DLD1 (cell line): ENCODE measurements around the gene TMEM115.

Source experiments
- in situ Hi-C: cut with HindIII; loops from 2 replicates; pipeline ENCODE4 v1.10.0; 2017; ENCODE audit warnings: low sequenced_read_pairs

The TMEM115 gene

DNA sequence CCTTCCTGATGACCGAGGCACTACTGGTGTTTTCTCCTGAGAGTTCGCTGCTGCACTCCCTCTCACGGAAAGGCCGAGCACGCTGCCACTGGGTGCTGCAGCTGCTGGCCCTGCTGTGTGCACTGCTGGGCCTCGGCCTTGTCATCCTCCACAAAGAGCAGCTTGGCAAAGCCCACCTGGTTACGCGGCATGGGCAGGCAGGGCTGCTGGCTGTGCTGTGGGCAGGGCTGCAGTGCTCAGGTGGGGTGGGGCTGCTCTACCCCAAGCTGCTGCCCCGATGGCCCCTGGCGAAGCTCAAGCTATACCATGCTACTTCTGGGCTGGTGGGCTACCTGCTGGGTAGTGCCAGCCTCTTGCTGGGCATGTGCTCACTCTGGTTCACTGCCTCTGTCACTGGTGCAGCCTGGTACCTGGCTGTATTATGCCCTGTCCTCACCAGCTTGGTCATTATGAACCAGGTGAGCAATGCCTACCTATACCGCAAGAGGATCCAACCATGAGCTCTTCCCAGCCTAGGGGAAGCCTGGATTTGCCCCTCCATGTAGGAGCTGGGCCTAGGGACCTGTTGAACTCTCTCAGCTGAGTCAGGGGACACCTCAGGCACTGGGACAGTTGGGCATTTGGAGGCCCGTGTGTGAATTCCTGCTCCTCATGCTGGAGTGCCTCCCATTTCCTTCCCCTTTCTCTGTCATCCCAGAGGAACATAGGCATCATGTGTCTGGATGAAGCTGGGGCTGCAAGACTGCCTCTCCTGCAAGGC, 5.9 kb downstream of the TMEM115 start:
- in situ Hi-C loops = no loop called here

DNA sequence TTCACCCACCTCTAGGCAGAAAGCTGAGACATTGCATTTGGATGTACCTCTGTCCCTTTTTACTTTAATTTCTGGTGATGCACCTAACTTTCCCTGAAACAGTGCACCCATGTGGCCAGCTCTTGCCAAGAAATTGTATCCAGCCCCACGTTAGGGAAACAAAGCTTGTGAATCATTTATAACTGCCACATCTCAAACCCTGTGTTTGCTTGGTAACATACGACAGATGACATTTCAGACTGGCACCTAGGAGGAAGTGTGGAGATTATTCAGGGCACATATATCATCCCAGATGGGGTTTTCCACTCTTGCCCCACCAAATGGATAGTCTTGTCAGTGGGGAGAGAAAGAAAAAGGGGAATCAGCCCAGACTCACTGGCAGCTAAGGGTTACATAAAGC, 6.5 kb downstream of the TMEM115 start:
- in situ Hi-C loops = no loop called here

DNA sequence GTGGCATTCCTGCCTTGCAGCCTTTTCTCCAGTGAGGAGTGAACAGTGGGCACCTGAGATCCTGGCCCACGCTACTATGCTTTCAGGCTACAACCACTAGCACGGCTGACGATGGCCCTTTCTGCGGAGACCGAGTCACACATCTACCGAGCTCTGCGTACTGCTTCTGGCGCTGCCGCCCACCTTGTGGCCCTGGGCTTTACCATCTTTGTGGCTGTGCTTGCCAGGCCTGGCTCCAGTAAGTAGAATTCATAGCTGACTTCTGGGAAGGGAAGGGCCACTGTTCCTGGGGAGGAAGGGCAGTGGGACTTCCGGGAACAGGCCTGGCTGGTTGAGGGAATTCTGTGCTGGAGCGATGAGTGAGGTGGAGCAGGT, 8.0 kb downstream of the TMEM115 start:
- in situ Hi-C loops = no loop called here

DNA sequence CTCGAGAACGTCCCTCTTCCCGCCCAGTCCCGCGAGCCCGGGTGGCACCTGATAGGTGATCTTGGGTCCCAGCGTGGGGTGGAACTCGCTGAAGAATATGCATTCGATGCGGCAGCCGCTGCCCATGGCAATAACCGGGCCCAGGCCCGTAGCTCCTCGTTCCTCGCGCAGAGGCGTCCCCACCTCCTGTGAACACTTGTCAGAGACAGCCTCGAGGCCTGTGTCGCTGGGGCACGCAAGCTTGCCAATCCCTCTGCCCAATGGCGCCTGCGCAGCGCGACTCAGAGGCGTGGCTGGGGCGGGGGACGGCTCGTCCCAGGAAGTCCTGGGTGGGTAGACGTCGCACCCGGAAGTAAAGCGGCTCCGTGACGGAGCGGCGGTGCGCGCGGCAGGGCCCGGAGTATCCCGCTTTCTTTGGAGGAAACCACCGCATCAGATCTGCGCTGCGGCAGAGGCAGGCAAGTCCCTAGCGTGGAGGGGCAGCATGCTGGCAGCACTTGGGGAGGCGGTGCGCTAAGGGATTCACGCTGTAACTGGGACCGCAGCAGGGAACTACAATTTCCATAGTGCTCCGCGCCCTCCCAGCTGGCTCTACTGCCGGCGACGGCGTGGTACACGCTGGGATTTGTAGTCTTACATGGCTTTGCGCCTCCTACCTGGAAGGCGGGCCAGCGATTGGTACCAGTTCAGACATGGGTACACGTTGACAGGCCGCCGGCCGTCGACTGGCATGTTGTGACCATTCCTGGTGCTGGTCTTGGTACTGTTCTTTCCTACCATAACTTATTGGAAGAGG, 8.6 kb downstream of the TMEM115 start, which contains the start of the genes CYB561D2 and NPRL2:
Gene CYB561D2 (plus strand): TSS at position 336 of the 796 bp plus-strand sequence. CDS start 572 bp downstream, outside the sequence.
Gene NPRL2 (minus strand): TSS at position 249 of the 796 bp plus-strand sequence. CDS start 123 bp downstream, at position 126.
- in situ Hi-C loops = no loop called here

DNA sequence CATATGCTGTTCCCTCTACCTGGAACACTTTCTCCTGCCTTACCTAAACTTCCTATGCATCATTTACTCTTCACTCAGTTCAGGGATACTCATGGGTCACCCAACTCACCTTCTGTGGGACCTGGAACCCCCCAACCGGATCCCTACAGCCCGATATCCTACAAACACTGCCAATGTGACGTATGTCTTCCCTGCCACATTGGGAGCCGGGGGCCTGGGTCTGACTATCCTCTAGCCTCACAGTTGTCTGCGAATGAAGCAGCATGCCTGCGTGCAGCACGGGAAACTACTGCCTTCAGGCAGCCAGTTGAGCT, 9.2 kb downstream of the TMEM115 start:
- in situ Hi-C loops = no loop called here

DNA sequence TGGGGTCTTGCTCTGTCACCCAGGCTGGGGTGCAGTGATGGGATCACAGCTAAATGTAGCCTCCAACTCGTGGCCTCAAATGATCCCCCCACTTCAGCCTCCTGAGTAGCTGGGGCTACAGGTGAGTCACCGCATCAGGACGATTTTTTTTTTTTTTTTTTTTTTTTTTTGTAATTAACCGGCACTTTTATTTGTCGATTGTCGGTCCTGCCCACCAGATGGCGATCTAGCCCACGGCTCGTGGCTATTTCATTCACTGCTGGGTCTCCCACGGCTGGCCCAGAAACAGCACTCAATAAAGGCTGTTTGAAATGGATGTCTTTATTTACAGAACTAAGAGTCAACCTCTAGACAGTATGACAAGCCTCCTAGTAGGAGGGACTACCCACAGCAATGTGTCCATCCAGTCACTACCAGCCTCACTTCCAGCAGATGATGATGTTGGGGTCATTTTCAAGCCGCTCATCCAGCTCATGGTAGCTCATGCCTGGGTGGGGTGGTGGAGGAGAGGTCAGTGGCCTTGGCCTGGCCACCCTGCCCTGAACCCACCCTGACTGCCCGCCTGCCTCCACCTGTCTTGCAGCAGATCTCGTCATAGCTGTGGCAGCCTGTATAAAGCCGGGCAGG, 12.0 kb downstream of the TMEM115 start:
- in situ Hi-C loops = loop anchor here (25.0 kb wide), 1 partner anchor 1040 kb away; the partner anchor contains the start of genes MANF and RBM15B

GRCh38 chr3:50345586-50346234, 13.6 kb downstream of the TMEM115 start, which contains the start of gene ZMYND10:
TSS of gene ZMYND10 (minus strand) at chr3:50345732. CDS start at chr3:50345579, 153 bp downstream.
- in situ Hi-C loops = loop anchor here (25.0 kb wide), 1 partner anchor 1042 kb away; the partner anchor contains the start of genes MANF and RBM15B

GRCh38 chr3:50345008-50345407, 14.3 kb downstream of the TMEM115 start:
- in situ Hi-C loops = loop anchor here (25.0 kb wide), 1 partner anchor 1042 kb away; the partner anchor contains the start of genes MANF and RBM15B

DNA sequence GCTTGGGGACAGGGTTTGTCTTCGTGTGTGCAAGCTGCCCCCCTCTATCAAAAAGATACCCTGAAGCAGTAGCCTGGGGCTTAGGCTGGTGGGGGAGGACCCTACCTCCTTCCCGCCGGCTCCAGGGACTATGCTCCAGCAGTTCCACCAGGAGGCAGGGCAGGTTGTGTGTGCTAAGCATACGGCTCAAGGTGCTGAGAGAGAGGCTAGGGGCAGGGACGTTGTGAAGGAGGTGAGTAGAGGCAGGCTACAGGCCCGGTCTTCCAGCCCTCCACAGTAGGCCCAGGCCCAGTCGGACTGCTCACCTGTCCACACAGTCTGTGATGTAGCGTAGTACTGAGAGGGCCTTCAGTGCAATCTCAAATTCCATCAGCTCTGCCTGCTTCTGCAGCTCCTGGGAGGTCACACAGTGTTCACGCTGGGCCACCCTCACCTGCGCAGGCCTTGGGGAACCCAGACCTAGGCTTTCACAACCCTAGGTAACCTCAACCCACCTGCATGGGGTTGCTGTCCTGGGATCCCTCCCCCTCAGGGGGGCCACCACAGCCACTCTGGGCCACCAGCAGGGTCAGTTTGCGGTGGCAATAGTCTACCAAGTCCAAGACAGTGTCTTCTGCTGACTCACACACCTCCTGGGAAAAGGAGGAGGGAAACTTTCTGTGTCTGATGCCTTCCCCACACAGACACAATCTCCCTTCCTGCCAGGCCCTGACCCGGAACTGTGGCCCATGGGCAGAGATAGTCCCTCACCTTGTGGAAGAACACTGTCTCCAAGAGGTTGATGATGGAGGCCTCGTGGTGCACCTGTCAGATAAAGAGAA, 16.3 kb downstream of the TMEM115 start:
- in situ Hi-C loops = loop anchor here (25.0 kb wide), 1 partner anchor 1044 kb away; the partner anchor contains the start of genes MANF and RBM15B

DNA sequence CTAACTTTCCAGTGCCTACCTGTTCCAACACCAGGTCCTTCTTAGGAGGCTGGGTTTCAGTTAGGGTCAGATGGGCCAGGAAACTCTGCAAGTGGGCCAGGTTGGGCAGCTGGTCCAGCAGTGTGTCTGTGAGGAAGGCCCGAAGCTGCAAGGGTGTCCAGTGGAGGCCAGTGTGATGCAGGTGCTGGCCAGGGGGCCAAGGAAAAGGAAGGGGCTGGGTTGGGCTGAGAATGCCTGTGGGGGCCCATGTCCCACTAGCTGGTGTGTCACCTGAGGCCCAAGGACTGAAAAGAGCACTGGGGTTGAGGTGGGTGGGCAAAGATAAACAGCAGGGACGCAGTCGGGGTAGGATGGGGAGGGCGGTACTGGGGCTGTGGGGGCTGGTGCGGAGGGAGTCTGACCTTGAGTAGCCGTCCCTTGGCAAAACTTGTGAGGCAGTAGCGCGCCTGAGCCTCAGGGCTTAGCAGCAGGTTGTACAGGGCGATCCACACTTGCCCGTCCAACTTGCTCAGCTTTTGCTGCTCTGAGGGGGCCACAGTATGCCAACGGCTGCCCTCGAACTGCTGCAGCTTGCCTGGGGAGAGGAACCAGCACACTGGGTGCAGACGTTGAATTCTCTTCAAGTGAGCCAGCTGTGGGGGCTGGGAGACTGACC, 17.2 kb downstream of the TMEM115 start:
- in situ Hi-C loops = loop anchor here (25.0 kb wide), 1 partner anchor 1045 kb away; the partner anchor contains the start of genes MANF and RBM15B

DNA sequence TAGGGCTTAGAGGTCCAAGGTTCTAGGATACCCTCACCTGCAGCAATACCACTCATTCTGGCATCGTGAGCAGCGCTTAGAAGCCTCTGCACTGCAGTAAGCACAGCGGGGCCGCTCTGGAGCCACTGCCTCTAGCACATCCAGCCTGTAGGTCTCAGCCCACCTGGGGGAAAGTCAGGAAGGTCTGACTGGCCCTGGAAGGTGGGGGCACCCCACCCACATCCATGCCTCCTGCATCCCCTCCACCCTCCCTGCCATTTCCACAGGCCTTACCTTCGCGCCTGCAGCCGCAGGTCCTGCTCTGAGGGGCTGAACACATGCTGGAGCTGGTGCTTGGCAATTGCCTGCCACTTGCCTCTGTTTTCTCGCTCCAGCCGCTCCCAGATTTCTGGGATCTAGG, 17.8 kb downstream of the TMEM115 start:
- in situ Hi-C loops = loop anchor here (25.0 kb wide), 1 partner anchor 1046 kb away; the partner anchor contains the start of genes MANF and RBM15B

DNA sequence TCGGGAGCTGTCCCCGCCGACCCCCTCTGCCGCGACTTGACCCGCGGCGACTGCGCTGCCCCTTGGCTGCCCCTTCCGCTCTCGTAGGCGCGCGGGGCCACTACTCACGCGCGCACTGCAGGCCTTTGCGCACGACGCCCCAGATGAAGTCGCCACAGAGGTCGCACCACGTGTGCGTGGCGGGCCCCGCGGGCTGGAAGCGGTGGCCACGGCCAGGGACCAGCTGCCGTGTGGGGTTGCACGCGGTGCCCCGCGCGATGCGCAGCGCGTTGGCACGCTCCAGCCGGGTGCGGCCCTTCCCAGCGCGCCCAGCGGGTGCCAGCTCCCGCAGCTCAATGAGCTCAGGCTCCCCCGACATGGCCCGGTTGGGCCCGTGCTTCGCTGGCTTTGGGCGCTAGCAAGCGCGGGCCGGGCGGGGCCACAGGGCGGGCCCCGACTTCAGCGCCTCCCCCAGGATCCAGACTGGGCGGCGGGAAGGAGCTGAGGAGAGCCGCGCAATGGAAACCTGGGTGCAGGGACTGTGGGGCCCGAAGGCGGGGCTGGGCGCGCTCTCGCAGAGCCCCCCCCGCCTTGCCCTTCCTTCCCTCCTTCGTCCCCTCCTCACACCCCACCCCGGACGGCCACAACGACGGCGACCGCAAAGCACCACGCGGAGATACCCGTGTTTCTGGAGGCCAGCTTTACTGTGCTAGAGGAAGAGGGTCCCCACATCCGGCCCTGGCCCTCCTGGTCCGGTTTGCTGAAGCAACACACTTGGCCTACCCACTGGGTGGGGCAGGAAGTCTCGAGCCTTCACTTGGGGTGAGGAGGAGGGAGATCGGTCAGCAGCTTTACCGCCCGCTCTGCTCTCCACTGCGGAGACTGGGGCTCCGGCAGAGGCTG, 18.6 kb downstream of the TMEM115 start, which contains the start of gene RASSF1:
Gene RASSF1 (minus strand): TSS at position 389 of the 882 bp plus-strand sequence. CDS start 31 bp downstream, at position 358.
- in situ Hi-C loops = loop anchor here (25.0 kb wide), 1 partner anchor 1047 kb away; the partner anchor contains the start of genes MANF and RBM15B

DNA sequence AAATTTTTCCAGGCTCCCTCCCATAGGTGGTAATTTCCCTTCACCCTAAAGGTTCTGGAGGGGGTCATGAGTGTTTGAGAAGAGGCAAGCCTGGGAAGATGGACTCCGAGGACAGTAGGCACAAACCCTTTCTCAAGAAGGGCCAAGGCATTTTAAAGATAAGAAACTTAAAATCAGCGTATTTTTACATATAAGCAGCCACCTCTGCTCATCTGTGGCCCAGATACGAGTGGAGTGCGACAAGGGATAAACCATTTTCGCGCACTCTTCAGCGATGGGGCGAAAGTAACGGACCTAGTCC, 19.2 kb downstream of the TMEM115 start:
- in situ Hi-C loops = loop anchor here (25.0 kb wide), 1 partner anchor 1047 kb away; the partner anchor contains the start of genes MANF and RBM15B

GRCh38 chr3:50339485-50340146, 19.7 kb downstream of the TMEM115 start:
- in situ Hi-C loops = loop anchor here (25.0 kb wide), 1 partner anchor 1048 kb away; the partner anchor contains the start of genes MANF and RBM15B

DNA sequence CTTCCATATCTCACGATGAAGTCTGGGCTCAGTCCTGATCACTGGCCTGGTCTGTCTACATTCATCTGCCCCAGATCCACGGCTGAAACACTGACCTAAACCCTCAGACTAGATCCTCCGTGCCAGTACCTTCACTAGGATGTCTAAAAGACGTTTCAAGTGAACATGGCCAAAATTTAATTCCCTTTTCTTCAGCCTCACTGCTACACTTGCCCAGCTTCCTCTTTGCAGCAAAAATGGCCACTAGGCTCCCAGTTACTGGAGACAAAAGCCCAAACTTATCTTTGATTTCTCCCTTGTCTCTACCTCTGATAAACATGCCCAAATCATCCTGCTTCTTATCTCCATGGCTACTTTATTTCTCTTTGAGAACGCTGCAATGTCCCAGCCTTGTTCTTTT, 20.4 kb downstream of the TMEM115 start:
- in situ Hi-C loops = loop anchor here (25.0 kb wide), 1 partner anchor 1048 kb away; the partner anchor contains the start of genes MANF and RBM15B

GRCh38 chr3:50337175-50337861, 22.0 kb downstream of the TMEM115 start:
- in situ Hi-C loops = loop anchor here (25.0 kb wide), 1 partner anchor 1050 kb away; the partner anchor contains the start of genes MANF and RBM15B
